ENCODE results near the gene UBA1.

DNA sequence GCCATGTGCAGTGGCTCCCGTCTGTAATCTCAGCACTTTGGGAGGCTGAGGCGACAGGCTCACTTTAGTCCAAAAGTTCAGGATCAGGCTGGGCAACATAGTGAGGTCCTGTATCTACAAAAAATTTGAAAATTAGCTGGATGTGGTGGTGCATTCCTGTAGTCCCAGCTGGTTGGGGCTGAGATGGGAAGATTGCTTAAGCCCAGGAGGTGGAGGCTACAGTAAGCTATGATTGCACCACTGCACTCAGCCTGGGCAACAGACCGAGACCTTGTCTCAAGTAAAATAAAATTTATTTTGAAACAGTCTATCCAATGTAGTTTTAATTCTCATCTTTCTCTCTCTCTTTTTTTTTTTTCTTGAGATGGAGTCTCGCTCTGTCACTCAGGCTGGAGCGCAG, 27.5 kb upstream of the UBA1 start:
- TF ChIP-seq, protein P1, sequence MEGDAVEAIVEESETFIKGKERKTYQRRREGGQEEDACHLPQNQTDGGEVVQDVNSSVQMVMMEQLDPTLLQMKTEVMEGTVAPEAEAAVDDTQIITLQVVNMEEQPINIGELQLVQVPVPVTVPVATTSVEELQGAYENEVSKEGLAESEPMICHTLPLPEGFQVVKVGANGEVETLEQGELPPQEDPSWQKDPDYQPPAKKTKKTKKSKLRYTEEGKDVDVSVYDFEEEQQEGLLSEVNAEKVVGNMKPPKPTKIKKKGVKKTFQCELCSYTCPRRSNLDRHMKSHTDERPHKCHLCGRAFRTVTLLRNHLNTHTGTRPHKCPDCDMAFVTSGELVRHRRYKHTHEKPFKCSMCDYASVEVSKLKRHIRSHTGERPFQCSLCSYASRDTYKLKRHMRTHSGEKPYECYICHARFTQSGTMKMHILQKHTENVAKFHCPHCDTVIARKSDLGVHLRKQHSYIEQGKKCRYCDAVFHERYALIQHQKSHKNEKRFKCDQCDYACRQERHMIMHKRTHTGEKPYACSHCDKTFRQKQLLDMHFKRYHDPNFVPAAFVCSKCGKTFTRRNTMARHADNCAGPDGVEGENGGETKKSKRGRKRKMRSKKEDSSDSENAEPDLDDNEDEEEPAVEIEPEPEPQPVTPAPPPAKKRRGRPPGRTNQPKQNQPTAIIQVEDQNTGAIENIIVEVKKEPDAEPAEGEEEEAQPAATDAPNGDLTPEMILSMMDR (IDR thresholded peaks at IDR 0.05) = no peak
- no peak for TF ChIP-seq POLR2A (IDR thresholded peaks at IDR 0.05)
